Neuron (in vitro differentiated cells): ENCODE measurements around the gene TYW1.
"Not testable (repeated sequence)": the region's sequence is repeated elsewhere in the genome, so short reads cannot be mapped to it uniquely, and the experiment has no call there.

Experiments
- H2AFZ ChIP-seq: one replicate; pipeline ENCODE4 v1.6.1; 2013; ENCODE audit warnings: low read depth, mild to moderate bottlenecking, inconsistent platforms, low read length, moderate library complexity
- H3K27me3 ChIP-seq: one replicate; pipeline ENCODE4 v1.6.1; 2013; ENCODE audit warnings: low read length; ENCODE audit not compliant: insufficient read depth
- H3K36me3 ChIP-seq: one replicate; pipeline ENCODE4 v1.6.1; 2013; ENCODE audit warnings: low read length; ENCODE audit not compliant: insufficient read depth
- H3K4me1 ChIP-seq: one replicate; pipeline ENCODE4 v1.6.1; 2013; ENCODE audit warnings: low read length; ENCODE audit not compliant: insufficient read depth
- H3K4me3 ChIP-seq: 2 replicates; pipeline ENCODE4 v1.5.1; 2013; ENCODE audit warnings: mild to moderate bottlenecking, low read length, moderate library complexity
- H3K9me3 ChIP-seq: one replicate; pipeline ENCODE4 v1.6.1; 2013; ENCODE audit warnings: low read length

The TYW1 gene

DNA sequence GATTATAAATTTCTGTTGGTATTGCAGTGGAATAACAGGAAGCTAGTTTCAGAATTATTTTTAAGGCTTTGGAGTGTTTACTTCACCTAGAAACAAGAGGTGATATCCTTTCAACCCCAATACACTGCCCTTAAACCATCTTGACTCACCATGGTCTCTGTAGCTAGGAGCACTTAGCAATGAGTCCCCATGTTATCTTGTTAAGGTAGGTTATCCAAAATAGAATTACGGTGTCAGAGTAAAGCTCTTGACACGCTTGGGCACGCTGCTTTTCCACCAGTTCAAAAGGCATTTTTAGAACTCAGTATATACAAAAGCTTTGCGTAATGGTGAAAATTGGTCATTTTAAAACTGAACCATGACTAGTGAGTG, 46.9 kb downstream of the TYW1 start:
- not testable (repeated sequence) for H3K27me3 ChIP-seq, H3K36me3 ChIP-seq, H3K4me1 ChIP-seq, H2AFZ ChIP-seq, H3K4me3 ChIP-seq, H3K9me3 ChIP-seq

DNA sequence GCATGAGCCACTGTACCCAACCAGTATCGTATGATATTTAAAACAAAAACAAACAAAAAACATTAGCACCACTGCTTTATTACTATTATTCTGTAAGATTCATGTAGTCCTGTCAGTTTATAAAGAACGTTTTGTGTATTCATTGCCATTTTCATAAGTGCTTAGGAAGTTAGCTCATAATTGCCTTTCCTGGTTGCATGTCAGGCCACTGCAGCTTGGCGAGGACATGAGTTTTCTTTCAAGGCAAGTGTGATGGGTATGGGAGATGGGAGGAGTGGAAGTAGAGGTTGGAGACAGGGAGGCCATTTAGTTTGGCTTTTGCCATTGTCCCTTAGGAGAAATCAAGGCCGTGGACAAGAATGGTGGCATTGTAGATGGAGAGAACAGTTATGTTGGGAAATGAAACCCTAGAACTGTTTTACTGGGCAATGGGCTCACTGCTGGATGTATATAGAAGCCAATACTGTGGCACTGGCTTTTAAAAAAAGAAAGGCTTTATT, 48.9 kb downstream of the TYW1 start:
- Histone ChIP-seq H3K9me3 (no peaks in the 10 kb centered on the region), H3K27me3 (no peaks in the 10 kb centered on the region), H2AFZ (no peak overlapping the region), H3K4me1 (no peaks in the 10 kb centered on the region), H3K36me3 (no peaks in the 10 kb centered on the region), H3K4me3 (no peak overlapping the region)

DNA sequence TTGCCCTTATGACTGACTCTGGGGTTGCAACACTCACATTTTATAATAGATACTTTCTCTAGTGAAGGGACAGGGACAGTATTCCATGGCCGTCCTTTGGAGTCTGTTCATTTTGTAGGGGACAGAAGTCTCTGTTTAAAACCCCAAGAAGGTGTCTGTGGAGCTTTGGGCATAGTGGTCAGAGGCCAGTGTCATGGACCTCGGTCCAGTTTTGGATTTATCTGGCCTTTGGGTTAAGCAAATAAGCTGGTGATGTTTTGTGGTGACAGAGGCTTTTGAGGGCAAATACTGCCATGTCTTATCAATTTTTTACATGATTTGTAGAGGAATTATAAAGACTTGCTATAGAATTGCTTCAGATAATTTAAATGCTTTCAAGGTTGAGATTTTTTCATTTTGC, 50.2 kb downstream of the TYW1 start:
- H3K4me1 ChIP-seq, H3K4me3 ChIP-seq, H3K9me3 ChIP-seq, H3K36me3 ChIP-seq, H3K27me3 ChIP-seq, H2AFZ ChIP-seq: not testable (repeated sequence)

DNA sequence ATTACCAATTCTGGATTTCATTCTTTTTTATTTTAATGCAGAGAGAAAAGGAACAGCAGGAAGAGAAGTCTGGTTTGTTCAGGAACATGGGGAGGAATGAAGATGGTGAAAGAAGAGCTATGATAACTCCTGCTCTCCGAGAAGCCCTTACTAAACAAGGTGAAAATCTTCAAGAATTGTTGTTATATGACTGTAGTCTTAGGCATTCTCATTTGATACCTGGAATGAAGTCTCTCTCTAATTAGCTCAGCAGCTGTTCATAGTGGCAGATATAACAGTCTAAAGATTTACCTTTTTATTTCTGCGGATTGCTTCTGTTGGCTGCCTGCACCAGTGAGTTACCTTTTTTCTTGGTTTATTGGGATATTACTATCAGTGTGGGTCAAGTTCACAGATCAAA, 53.3 kb downstream of the TYW1 start:
- H3K9me3 ChIP-seq, H2AFZ ChIP-seq, H3K4me1 ChIP-seq, H3K4me3 ChIP-seq, H3K27me3 ChIP-seq: not testable (repeated sequence)
- H3K36me3 ChIP-seq, result peaks cover 10% of the 10 kb centered on the region

DNA sequence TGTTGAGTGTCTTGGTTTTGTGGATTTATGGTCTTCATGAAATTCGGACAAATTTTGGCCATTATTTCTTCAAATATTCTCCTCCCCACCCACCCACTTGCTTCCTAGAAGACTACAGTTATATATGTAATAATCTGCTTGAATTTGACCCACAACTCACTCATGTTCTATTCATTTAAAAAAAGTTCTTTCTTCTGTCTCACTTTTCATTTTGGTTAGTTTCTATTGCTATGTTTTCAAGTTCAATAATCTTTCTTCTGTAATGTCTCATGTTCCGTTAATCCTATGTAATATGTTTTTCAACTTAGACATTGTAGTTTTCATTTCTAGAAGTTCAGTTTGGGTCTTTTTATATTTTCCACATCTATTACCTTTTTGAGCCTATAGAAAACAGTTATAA, 55.5 kb downstream of the TYW1 start:
- H3K4me3 ChIP-seq, H3K27me3 ChIP-seq, H2AFZ ChIP-seq, H3K9me3 ChIP-seq, H3K4me1 ChIP-seq: not testable (repeated sequence)
- peaks cover 10% of the 10 kb centered on the region for H3K36me3 ChIP-seq

DNA sequence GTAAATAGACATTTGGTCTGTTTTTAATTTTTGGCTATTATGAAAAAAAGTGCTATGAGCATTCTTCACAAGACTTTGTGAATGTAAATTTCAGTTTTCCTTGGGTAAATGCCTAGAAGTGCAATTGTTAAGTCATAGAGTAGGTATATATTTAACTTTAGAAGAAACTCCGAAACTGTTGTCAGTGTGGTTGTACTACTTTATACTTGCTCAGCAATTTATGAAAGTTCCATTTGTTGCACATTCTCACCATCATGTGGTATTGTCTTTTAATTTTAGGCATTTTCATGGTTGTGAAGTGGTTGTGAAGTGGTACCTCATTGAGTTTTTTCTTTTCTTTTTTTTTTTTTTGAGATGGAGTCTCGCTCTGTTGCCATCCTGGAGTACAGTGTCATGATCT, 60.0 kb downstream of the TYW1 start:
- Histone ChIP-seq H3K36me3 (peaks cover 9% of the 10 kb centered on the region), H3K9me3 (peaks cover 2% of the 10 kb centered on the region), H3K4me3 (no peak overlapping the region), H2AFZ (no peak overlapping the region), H3K27me3 (no peaks in the 10 kb centered on the region), H3K4me1 (no peaks in the 10 kb centered on the region)

DNA sequence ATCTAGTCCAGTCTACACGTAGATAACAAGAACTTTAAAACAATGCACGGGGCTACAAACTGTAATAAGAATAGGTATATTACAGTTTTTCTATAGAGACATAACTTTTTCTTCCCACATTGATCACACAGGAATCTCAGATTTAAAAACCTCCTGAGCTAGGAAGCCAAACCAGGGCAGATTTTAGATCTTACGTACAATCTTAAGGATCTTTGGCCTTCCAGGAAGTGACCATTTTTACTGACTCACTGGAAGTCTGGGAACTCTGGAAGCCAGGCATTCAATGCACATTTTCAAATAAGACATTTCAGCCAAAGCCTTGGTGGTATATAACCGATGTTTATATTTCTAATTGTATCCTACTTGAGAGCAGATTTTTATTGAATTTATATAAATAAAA, 64.7 kb downstream of the TYW1 start:
- H3K27me3 ChIP-seq, H3K36me3 ChIP-seq, H3K4me3 ChIP-seq, H3K9me3 ChIP-seq, H2AFZ ChIP-seq, H3K4me1 ChIP-seq: not testable (repeated sequence)

DNA sequence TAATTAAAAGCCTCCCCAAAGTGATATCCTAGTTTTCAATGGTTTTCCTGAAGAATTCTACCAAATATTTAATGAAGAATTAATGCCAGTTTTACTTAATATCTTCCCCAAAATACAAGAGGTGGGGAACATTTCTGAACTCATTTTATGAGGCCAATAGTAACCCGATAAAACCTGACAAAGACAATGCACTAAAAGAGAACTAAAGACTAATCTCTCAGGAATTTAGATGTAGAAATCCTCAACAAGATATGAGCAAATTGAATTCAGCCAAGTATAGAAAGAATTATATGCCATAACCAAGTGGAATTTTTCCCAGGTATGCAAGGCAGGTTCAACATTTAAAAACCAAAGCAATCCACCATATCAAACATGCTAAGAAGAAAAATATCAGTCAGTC, 66.2 kb downstream of the TYW1 start:
- H3K4me1 ChIP-seq, H3K27me3 ChIP-seq, H3K36me3 ChIP-seq, H3K9me3 ChIP-seq, H3K4me3 ChIP-seq, H2AFZ ChIP-seq: not testable (repeated sequence)

DNA sequence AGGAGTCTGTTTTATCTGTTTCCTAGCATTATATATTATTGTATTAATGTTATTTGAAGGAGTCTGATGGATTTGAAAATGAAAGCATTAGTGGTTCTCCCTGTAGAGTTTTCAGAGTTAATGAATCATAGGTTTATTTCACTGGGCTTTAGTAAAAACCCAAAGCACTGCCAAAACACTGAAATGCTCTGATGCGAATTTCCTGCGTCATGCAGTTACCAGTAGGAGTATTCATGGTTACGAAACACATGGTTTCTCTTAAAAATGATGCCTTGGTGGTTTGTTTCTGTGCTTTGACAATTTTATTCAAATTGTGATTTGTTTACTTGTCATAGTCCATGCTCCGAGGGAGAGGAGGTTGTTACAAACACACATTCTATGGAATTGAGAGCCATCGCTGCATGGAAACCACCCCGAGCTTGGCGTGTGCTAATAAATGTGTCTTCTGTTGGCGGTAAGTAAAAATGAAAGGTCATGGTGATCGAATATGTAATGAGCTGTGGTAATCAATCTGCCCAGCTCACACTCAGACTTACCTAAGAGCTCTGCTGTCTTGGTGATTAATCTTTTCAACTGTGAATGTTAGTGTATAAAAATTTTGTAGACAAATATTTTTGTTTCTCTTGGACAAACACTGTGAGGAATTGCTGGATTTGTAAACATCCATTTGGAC, 70.5 kb downstream of the TYW1 start:
- H3K4me3 ChIP-seq, H3K27me3 ChIP-seq, H3K9me3 ChIP-seq, H2AFZ ChIP-seq, H3K4me1 ChIP-seq: not testable (repeated sequence)
- peaks cover 16% of the 10 kb centered on the region for H3K36me3 ChIP-seq

DNA sequence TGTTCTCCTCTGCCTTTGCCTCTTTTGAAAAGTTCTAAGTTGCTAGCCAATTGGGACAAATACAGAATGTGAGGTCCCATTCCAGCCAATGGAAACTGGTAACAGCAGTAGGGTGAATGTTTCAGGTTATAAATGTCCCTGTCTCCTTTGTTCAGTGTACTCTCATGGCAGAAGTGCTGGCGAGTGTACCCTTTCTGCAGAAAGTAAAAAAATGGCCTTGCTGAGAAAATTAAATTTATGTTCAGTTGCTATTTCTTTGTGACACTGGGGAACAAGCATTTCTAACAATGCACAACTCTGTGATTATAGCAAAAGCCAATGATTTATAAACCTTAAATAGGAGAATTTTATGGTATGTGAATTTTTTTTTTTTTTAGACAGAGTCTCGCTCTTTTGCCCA, 79.5 kb downstream of the TYW1 start:
- H3K4me3 ChIP-seq, H3K9me3 ChIP-seq, H3K36me3 ChIP-seq, H2AFZ ChIP-seq, H3K27me3 ChIP-seq, H3K4me1 ChIP-seq: not testable (repeated sequence)

DNA sequence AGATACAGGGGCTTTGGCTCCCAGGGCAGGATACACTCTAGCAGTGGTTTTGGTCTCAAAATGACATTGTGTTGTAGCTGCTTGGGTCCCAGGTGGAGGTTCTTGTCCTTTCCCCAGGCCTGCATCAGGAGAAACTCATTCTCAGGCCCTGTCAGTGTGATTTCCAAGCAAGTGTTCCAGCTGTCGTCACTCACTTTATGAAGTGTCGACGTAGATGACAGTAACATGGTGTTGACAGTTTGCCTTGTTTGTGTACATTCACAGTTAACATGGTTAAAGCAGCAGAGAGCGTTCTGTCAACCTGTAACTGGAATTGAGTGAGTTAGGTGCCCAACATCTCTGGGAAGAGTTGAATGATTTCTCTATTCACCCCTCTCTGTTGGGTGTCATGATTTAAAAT, 86.2 kb downstream of the TYW1 start:
- H3K4me3 ChIP-seq, H3K27me3 ChIP-seq, H3K4me1 ChIP-seq, H2AFZ ChIP-seq, H3K9me3 ChIP-seq, H3K36me3 ChIP-seq: not testable (repeated sequence)

DNA sequence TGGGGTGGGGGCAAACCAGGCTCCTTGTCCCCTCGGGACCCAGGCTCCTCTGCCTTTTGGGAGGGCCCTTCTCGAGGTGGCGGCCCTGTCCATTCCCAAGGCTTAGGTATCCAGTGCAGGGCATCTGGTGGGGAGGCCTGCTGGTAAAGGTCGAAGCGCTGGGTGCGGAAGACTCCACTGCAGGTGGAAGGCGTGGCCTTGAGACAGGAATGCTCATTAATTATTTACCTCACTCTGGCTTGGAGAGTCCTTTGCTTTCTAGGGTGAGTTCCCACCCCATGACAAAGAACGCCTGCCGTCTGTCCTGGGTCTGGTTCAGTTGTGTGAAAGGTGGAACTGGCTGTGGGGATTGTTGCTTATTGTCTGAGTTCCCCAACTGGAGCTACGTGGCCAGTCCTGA, 92.6 kb downstream of the TYW1 start:
- not testable (repeated sequence) for H3K9me3 ChIP-seq, H3K27me3 ChIP-seq, H3K4me3 ChIP-seq, H3K4me1 ChIP-seq, H2AFZ ChIP-seq, H3K36me3 ChIP-seq

DNA sequence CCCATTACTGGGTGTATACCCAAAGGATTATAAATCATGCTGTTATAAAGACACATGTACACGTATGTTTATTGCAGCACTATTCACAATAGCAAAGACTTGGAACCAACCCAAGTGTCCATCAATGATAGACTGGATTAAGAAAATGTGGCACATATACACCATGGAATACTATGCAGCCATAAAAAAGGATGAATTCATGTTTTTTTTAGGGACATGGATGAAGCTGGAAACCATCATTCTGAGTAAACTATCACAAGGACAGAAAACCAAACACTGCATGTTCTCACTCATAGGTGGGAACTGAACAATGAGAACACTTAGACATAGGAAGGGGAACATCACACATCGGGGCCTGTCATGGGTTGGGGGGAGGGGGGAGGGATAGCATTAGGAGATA, 94.4 kb downstream of the TYW1 start:
- H3K4me1 ChIP-seq, H3K27me3 ChIP-seq, H3K36me3 ChIP-seq, H3K4me3 ChIP-seq, H3K9me3 ChIP-seq, H2AFZ ChIP-seq: not testable (repeated sequence)

DNA sequence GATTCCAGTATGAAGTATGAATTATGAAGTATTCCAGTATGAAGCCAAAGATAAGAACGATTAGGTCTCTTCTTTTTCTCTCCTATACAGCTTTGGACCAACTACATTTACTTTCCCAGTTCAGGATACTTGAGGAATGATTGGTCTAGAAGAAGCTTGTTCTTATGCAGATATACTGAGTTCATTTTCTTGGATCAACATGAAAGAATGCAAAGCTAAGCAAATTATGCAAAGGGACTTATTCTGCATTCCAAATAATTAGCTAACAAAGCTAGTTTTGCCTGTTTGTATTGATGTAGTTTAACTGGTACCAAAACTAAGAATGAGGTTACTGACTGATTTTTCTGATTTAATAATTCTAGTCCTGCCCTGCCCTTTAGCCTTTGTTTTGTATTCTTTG, 101.4 kb downstream of the TYW1 start:
- not testable (repeated sequence) for H3K36me3 ChIP-seq, H3K9me3 ChIP-seq, H3K4me3 ChIP-seq, H3K4me1 ChIP-seq, H3K27me3 ChIP-seq, H2AFZ ChIP-seq
